GM19099 (cell line): Measurements from ENCODE around the gene TPGS2.
A peak's percentile ranks its signal among the peaks of the same experiment; 100 is the strongest.

Source experiments
- POLR2A ChIP-seq: IDR thresholded peaks from 3 replicates; pipeline ENCODE4 v1.6.1; 2011; ENCODE audit warnings: low read depth; ENCODE audit not compliant: insufficient read length; ENCODE audit errors: extremely low read depth

The TPGS2 gene

GRCh38 chr18:36828630-36829361 lies at the start of gene TPGS2, which contains the start of gene KIAA1328:
TPGS2 (minus strand) TSS chr18:36829002; CDS start chr18:36828767, 235 bp downstream.
KIAA1328 (plus strand) TSS chr18:36829127; CDS start chr18:36829139, 12 bp downstream.
- TF ChIP-seq POLR2A = peak; percentile 51

DNA sequence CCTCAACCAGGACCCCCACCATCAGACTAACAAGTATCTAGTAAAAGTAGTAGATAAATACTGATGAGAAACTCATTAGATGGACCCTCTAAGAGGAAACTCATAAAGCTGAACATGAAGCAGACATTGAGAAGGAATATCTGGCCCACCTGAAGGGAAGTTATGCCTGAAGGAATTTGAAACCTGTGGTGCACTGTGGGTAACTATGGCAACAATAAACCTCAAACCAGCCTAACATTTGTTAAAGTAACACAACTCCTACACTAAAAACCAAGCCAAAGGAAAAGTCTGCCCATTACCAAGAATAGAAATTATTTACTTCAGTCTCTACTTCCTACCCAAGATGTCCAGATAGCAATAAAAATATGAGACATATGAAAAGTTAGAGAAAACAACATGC lies 43.5 kb upstream of the TPGS2 start:
- TF ChIP-seq POLR2A = no peak

GRCh38 chr18:36871801-36872200 lies 43.0 kb upstream of the TPGS2 start:
- no peak for TF ChIP-seq POLR2A

DNA sequence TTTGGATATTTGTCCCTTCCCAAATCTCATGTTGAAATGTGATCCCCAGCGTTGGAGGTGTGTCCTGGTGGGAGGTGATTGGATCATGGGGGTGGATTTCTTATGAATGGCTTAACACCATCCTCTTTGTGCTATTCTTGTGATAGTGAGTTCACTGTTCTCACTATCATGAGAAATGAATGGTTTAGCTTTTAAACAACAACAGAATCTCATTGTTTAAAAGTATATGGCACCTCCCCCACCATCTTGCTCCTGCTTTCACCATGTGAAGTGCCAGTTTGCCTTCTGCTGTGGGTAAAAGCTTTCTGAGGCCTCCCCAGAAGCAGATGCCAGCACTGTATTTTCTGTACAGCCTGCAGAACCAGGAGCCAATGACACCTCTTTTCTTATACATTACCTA lies 38.3 kb upstream of the TPGS2 start:
- no peak for TF ChIP-seq POLR2A

DNA sequence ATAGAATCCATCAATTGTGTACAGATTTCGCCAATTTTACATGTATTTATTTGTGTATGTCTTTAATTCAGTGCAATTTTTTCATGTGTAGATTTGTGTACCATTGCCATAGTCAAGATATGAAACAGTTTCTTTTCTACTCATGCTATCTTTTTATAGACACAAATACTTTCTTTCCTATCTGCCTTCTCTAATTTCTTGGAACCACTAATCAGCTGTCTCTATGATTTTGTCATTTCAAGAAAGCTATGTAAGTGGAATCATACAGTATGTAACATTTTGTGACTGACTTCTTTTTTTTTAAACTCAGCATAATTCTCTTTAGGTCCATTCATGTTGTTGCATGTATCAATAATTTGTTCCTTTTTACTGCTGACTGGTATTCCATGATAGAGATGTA lies 33.4 kb upstream of the TPGS2 start:
- TF ChIP-seq POLR2A = no peak

- no peak for TF ChIP-seq POLR2A
Measured at GRCh38 chr18:36856815-36857214, 28.0 kb upstream of the TPGS2 start.

DNA sequence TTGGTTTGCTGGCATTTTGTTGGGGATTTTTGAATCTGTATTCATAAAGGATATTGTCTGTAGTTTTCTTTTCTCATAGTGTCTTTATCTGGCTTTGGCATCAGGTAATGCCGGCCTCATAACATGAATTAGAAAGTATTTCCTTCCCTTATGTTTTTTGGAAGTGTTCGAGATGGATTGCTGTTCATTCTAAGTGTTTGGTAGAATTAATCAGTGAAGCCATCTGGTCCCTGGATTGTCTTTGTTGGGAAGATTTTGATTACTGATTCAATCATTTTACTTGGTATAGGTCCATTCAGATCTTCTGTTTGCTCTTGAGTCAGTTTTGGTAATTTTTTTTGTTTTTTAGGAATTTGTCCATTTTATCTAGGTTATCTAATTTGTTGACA lies 22.4 kb upstream of the TPGS2 start:
- TF ChIP-seq POLR2A = no peak

DNA sequence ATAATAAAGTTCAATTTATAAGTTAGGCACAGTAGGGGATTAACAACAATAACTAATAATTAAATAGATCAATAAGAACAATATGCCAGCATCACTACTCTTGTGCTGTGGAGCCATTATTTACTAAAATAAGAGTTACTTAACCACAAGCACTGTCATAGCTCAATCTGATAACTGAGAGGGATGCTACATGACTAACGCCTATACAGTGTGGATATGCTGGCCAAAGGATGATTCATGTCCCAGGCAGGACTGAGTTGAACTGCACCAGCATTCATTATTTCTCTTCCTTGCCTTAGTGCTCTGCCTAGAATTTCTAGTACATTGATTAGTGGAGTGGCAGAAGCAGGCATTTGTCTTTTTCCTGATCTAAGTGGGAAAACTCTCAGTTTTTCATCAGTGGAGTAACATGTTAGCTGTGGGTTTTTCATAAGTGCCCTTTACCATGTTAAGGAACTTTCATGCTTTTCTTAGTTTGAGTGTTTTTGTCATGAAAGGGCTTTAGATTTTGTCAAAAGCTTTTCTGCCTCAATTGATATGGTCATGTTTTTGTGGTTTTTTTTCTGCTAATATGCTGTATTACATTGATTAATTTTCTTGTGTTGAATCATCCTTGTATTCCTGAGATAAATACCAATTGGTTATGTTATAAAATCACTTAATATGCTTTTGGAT lies 21.9 kb upstream of the TPGS2 start:
- no peak for TF ChIP-seq POLR2A

- no peak for TF ChIP-seq POLR2A
Measured at GRCh38 chr18:36849288-36850006, 20.6 kb upstream of the TPGS2 start.

DNA sequence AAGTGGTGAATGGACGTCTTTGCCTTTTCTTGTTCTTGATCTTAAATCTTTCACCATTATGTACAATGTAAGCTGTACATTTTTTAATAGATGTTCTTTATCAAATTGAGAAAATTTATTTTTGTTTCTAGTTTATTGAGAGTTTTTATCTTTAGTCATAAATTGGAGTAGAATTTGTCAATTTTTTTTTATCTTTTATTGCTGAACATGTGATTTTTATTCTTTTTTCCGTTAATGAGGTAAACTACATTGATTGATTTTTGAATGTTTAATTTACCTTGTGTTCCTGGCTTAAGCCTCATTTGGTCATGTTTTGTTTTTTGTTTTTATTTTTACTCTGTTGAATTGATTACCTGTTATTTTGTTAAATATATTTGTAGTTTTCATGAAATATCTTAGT lies 19.8 kb upstream of the TPGS2 start:
- TF ChIP-seq POLR2A = no peak

DNA sequence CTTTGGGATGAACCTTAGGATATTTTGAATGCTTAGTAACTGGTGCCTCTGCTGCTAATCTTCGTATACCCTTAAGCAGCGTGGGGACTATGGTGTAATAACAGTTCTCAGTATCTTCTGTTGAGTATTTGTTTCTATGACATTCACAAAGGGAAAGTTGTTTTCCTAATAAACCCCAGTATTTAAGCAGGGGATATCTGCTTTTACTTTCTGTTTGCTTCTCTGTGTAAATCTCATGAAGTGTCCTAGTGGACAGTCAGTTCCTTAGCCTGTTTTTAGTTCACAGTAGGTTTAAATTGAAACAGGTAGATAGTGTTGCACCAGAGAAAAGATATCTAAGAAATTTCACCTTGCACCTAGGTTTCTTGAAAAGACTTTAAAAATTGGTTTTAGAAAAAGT lies 15.0 kb upstream of the TPGS2 start:
- TF ChIP-seq POLR2A = no peak

DNA sequence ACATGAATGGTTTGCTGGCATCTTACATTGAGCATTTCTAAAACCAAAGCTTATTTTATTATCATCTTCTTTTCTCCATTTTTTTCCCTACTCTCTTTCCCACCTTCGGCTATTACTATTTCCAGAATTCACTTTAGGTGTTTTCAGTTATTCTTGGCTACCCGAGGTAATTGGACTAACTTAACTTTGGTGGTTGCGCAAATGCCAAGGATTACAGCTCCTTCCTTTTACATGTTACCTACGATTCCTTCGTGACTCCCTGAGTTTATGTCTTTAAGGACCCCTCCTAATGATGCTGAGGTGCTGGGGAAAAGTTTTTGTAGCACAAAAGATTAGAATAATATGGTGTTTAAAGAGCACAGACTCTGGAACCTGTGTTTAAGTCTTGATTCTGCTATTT lies 14.4 kb upstream of the TPGS2 start:
- no peak for TF ChIP-seq POLR2A

GRCh38 chr18:36839835-36840234 lies 11.0 kb upstream of the TPGS2 start:
- TF ChIP-seq POLR2A = no peak

DNA sequence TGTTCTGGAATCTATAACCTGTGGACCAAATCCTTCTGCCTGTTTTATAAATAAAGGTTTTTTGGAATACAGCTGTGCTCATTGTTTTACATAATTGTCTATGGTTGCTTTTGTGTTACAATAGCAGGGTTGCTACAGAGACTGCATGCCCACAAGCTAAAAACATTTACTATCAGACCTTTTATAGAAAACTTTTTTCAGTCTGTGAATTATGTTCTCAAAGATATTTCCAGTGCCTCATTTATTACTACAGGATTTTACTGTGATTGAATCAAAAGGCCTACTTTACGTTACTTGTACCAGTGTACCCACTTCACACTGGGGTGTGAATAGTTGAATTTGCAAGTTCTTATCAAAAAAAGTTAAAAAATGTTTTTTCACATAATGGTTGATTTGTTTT lies 7.1 kb upstream of the TPGS2 start:
- no peak for TF ChIP-seq POLR2A

- TF ChIP-seq POLR2A = no peak
Measured at GRCh38 chr18:36833120-36833519, 4.3 kb upstream of the TPGS2 start.

- TF ChIP-seq POLR2A = no peak
Measured at GRCh38 chr18:36831139-36831538, 2.3 kb upstream of the TPGS2 start.
